Endothelial cell (in vitro differentiated cells): ENCODE measurements around the gene THAP2. TPM values are rescaled to one million over a fixed set of nuclear protein-coding genes. Genes with fewer than 3 reads are reported as not detected.

Experiments
- DNase-seq: peaks from one replicate; pipeline ENCODE4 v3.0.0; 2021; ENCODE audit warnings: low spot score
- H3K27ac Mint-ChIP-seq: one replicate; pipeline ENCODE4 v1.8.0; 2021; ENCODE audit warnings: mixed read lengths, inconsistent platforms; ENCODE audit not compliant: unreplicated experiment
- H3K27me3 Mint-ChIP-seq: one replicate; pipeline ENCODE4 v1.8.0; 2021; ENCODE audit warnings: mild to moderate bottlenecking, moderate library complexity, mixed read lengths, inconsistent platforms; ENCODE audit not compliant: unreplicated experiment
- H3K36me3 Mint-ChIP-seq: one replicate; pipeline ENCODE4 v1.8.0; 2021; ENCODE audit warnings: mild to moderate bottlenecking, low read depth, mixed read lengths, inconsistent platforms; ENCODE audit not compliant: unreplicated experiment
- H3K4me1 Mint-ChIP-seq: one replicate; pipeline ENCODE4 v1.8.0; 2021; ENCODE audit warnings: mild to moderate bottlenecking, mixed read lengths, inconsistent platforms; ENCODE audit not compliant: unreplicated experiment
- H3K4me3 Mint-ChIP-seq: one replicate; pipeline ENCODE4 v1.8.0; 2021; ENCODE audit warnings: mild to moderate bottlenecking, mixed read lengths, inconsistent platforms; ENCODE audit not compliant: unreplicated experiment
- H3K9me3 Mint-ChIP-seq: one replicate; pipeline ENCODE4 v1.8.0; 2021; ENCODE audit warnings: mixed read lengths, inconsistent platforms; ENCODE audit not compliant: unreplicated experiment
- total RNA-seq: library from RNA; stranded (reverse); fragmentation: NEBNext Ultra II Directional; extraction: Animal tissue kit (Norgen Biotek cat#: 25700); gene quantifications from one replicate; pipeline ENCODE4 v1.2.1, GENCODE V29; 2021; ENCODE audit not compliant: unreplicated experiment
- TF ChIP-seq, protein P1 (sequence below): fragments of 200-600 bp; sonication (generic); IDR thresholded peaks from one replicate; pipeline ENCODE4 v1.5.0; 2021; ENCODE audit warnings: antibody characterized with exemption; ENCODE audit not compliant: unreplicated experiment

The THAP2 gene
- total RNA-seq, 1 donor from 2014 or later = 4.2 TPM

DNA sequence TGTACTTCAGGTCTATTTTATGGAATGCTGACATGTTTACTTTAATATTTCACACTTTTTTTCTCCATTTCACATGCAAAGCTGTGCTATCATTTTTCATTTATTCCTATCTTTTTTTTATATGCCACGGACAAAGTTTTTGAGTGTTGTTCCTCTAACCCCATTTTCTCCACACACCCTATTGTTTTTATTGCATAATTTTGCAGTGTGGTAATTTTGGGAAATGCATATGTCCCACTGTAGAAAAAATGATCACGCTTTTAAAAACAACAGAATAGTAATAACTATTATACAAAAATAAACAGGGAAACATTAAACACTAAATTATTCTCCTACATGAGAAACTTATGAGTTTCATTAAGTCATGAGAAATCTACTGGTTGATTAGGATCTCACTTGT lies 14.7 kb upstream of the THAP2 start:
- H3K36me3 Mint-ChIP-seq = peaks cover 15% of the 10 kb centered on the region
- DNase-seq = no peak
- no peaks in the 10 kb centered on the region for H3K4me1 Mint-ChIP-seq
- no peaks in the 10 kb centered on the region for H3K27me3 Mint-ChIP-seq
- no peak overlapping the region for H3K4me3 Mint-ChIP-seq
- H3K27ac Mint-ChIP-seq = no peak overlapping the region
- TF ChIP-seq, protein P1, sequence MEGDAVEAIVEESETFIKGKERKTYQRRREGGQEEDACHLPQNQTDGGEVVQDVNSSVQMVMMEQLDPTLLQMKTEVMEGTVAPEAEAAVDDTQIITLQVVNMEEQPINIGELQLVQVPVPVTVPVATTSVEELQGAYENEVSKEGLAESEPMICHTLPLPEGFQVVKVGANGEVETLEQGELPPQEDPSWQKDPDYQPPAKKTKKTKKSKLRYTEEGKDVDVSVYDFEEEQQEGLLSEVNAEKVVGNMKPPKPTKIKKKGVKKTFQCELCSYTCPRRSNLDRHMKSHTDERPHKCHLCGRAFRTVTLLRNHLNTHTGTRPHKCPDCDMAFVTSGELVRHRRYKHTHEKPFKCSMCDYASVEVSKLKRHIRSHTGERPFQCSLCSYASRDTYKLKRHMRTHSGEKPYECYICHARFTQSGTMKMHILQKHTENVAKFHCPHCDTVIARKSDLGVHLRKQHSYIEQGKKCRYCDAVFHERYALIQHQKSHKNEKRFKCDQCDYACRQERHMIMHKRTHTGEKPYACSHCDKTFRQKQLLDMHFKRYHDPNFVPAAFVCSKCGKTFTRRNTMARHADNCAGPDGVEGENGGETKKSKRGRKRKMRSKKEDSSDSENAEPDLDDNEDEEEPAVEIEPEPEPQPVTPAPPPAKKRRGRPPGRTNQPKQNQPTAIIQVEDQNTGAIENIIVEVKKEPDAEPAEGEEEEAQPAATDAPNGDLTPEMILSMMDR = no peak
- H3K9me3 Mint-ChIP-seq = no peaks in the 10 kb centered on the region

DNA sequence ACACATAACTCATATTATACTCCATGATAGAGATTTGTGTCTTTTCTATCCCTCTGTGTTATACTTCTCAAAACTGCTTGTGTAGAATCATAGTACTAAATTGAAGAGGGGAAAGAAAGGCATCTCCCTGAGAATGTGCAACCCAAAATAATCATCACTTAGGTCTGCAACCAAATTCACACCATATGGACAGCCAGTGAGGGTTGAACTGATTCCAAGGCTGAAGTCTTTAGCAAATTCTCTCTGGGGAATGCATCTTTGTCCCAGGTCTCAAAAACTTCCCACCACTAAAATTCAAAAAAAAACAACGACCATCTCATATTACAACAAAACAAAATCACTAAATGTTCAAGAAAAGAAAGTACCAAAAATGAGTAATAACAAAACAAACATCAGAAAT lies 11.4 kb upstream of the THAP2 start:
- Mint-ChIP-seq H3K36me3 (peaks cover 27% of the 10 kb centered on the region), H3K4me3 (no peak overlapping the region), H3K4me1 (peaks cover 8% of the 10 kb centered on the region), H3K27ac (no peak overlapping the region), H3K9me3 (no peaks in the 10 kb centered on the region), H3K27me3 (no peaks in the 10 kb centered on the region)
- DNase-seq = no peak
- TF ChIP-seq, protein P1 = no peak

DNA sequence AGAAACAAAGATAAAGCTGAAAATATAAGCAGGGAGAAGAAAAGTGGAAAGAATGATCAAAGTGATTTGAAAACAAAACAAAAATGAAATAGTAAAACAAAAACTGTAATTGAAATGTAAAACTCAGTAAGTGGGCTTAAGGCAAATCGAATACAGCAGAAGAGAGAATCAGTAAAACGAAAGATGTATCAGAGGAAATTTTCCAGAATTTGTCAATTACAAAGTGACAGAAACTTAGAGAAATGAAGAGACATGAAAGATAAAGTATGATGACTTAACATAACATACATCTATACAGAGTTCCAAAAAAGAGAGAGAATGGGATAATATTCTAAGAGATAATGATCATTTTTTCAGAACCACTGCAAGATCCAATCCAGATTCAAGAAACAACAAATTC lies 11.0 kb upstream of the THAP2 start:
- peaks cover 8% of the 10 kb centered on the region for H3K4me1 Mint-ChIP-seq
- H3K27me3 Mint-ChIP-seq = no peaks in the 10 kb centered on the region
- no peak overlapping the region for H3K4me3 Mint-ChIP-seq
- no peak for DNase-seq
- TF ChIP-seq, protein P1 = no peak
- H3K9me3 Mint-ChIP-seq = no peaks in the 10 kb centered on the region
- H3K27ac Mint-ChIP-seq = no peak overlapping the region
- peaks cover 31% of the 10 kb centered on the region for H3K36me3 Mint-ChIP-seq

DNA sequence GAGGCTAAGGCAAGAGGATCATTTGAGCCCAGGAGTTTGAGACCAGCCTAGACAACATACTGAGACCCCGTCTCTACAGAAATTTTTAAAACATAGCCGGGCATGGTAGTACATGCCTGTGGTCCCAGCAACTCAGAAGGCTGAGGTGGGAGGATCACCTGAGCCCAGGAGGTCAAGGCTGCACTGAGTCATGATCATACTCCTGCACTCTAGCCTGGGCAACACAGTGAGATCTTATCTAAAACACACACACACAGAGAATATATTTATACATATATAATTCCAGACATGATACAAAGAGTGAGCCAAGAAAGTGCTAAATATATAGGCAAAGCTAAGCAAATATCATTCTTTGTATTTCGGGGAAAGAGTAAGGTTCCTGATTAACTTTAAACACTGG lies 9.9 kb upstream of the THAP2 start:
- TF ChIP-seq, protein P1 = no peak
- Mint-ChIP-seq H3K4me3 (no peak overlapping the region), H3K27ac (no peak overlapping the region), H3K4me1 (peaks cover 8% of the 10 kb centered on the region), H3K36me3 (peaks cover 39% of the 10 kb centered on the region), H3K27me3 (no peaks in the 10 kb centered on the region), H3K9me3 (no peaks in the 10 kb centered on the region)
- no peak for DNase-seq

DNA sequence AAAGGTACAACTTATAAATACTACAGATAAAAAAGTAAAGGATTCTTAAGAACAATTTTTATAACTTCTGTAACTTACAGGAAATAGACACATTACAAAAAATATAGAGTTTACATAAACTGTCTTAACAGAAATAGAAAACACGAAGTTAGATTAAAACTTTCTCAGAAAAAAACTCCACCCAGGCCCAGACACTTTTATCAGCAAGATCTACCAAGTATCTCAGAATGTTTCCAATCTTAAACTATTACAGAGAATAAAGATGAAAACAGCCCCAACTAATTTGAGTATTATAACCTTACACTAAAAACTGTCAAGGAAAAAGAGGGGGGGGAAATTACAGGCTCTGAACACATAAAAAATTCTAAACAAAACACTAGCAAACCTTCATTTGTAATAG lies 8.6 kb upstream of the THAP2 start:
- H3K36me3 Mint-ChIP-seq = peaks cover 42% of the 10 kb centered on the region
- TF ChIP-seq, protein P1 = no peak
- H3K27me3 Mint-ChIP-seq = no peaks in the 10 kb centered on the region
- no peak overlapping the region for H3K4me3 Mint-ChIP-seq
- H3K9me3 Mint-ChIP-seq = no peaks in the 10 kb centered on the region
- H3K27ac Mint-ChIP-seq = no peak overlapping the region
- peaks cover 8% of the 10 kb centered on the region for H3K4me1 Mint-ChIP-seq
- no peak for DNase-seq
